GM23248 (cell line): Measurements from ENCODE around the gene NCK2.

ENCODE experiments used
- EZH2 ChIP-seq: fragments of 200-600 bp; sonication (generic); IDR thresholded peaks from 2 replicates; pipeline ENCODE4 v1.6.1; 2018; ENCODE audit warnings: antibody characterized with exemption, mild to moderate bottlenecking; ENCODE audit not compliant: insufficient read depth, poor library complexity, severe bottlenecking
- EZH2phosphoT487 ChIP-seq: fragments of 200-600 bp; sonication (generic); IDR thresholded peaks from 2 replicates; pipeline ENCODE4 v1.6.1; 2018; ENCODE audit warnings: antibody characterized with exemption, moderate library complexity, mild to moderate bottlenecking, low read depth; ENCODE audit not compliant: insufficient read depth

DNA sequence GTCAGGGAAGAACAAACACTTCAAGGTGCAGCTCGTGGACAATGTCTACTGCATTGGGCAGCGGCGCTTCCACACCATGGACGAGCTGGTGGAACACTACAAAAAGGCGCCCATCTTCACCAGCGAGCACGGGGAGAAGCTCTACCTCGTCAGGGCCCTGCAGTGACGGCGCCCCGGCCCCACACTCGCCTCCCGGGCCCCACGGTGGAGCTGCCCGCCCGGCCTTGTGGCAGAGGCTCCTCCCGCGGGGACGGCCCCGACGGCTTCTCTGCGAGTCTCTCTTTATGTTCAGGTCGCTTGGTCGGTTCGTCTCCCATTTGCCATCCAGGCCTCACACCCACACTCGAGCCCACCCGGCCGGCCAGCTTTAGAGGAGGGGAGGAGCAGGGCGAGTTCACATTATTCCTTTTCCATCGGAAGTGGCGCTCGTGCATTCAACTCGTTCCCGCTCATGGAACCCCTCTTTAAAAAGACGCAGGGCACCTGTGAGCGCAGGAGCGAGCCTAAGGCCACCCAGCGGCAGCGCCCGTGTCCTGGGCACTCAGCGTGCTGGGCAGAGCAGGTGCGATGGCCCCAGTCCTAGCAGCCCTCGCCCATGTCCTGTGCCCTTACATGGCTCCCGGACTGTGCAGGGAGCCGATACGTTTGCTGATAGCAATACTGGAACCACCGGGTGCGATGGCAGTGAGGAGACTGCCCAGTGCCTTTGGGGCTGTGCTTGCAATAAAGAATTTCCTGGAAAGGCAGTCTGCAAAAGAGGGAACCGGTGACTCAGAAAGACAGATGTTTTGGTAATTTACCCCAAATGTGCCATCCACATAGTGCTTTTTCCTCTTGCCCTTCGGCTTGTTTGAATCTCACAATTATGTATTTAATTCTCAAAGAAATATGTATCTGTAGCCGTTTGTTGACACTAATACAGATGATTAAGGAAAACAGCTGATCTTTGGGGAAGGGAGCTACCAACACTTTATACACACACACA, 148.6 kb downstream of the NCK2 start:
- TF ChIP-seq EZH2phosphoT487 (no peak), EZH2 (no peak)
